Caco-2 (cell line): ENCODE measurements around the gene CAPN5. TPM values are rescaled to one million over a fixed set of nuclear protein-coding genes. Genes with fewer than 3 reads are reported as not detected.

Experiments used
- BruUV-seq: library from RNA; stranded (reverse); fragments of 400-500 nt; replicated peaks from 2 replicates; lab custom pipeline; 2021; lab: Mats Ljungman, UMichigan
- CTCF ChIA-PET: fragments of 300-600 bp; sonication (Branson Sonifier 250); formaldehyde crosslinking; loops from one replicate; lab custom pipeline; 2022; ENCODE audit warnings: antibody characterized with exemption; lab: Charles Lee
- POLR2A ChIA-PET: fragments of 300-600 bp; sonication (Branson Sonifier 250); formaldehyde crosslinking; loops from one replicate; lab custom pipeline; 2022; ENCODE audit warnings: antibody characterized with exemption; lab: Charles Lee
- DNase-seq, 2 experiments: peaks; one replicate each; pipeline versions ENCODE4 v3.0.0 to v3.0.0-alpha.2; 2020 to 2022
- H3K27me3 ChIP-seq: replicated peaks from 2 replicates; pipeline ENCODE4 v1.6.0; 2011; ENCODE audit warnings: low read length; ENCODE audit not compliant: control insufficient read depth, insufficient read depth
- H3K36me3 ChIP-seq: 2 replicates; pipeline ENCODE4 v1.5.1; 2011; ENCODE audit warnings: low read length; ENCODE audit not compliant: control insufficient read depth, insufficient read depth
- H3K4me1 ChIP-seq: fragments of 250-450 bp; sonication (Bioruptor Pico); 2 replicates; pipeline ENCODE4 v1.5.1; 2020; ENCODE audit warnings: mild to moderate bottlenecking
- H3K4me3 ChIP-seq: 2 replicates; pipeline ENCODE4 v1.5.1; 2011; ENCODE audit warnings: low read depth, mild to moderate bottlenecking, control low read depth, low read length
- H3K9me3 ChIP-seq: fragments of 250-450 bp; sonication (Bioruptor Pico); 2 replicates; pipeline ENCODE4 v1.5.1; 2020; ENCODE audit warnings: mild to moderate bottlenecking, moderate library complexity
- H3K27ac Mint-ChIP-seq: one replicate; pipeline ENCODE4 v1.8.0; 2022; ENCODE audit warnings: mixed read lengths; ENCODE audit not compliant: unreplicated experiment
- H3K27me3 Mint-ChIP-seq: one replicate; pipeline ENCODE4 v1.8.0; 2022; ENCODE audit warnings: mixed read lengths; ENCODE audit not compliant: insufficient read depth, unreplicated experiment
- H3K36me3 Mint-ChIP-seq: one replicate; pipeline ENCODE4 v1.8.0; 2022; ENCODE audit warnings: mild to moderate bottlenecking, mixed read lengths; ENCODE audit not compliant: insufficient read depth, unreplicated experiment
- H3K4me1 Mint-ChIP-seq: one replicate; pipeline ENCODE4 v1.8.0; 2022; ENCODE audit warnings: low read depth, mixed read lengths; ENCODE audit not compliant: unreplicated experiment
- H3K4me3 Mint-ChIP-seq: one replicate; pipeline ENCODE4 v1.8.0; 2022; ENCODE audit warnings: mild to moderate bottlenecking, moderate library complexity, mixed read lengths; ENCODE audit not compliant: unreplicated experiment
- H3K9me3 Mint-ChIP-seq: one replicate; pipeline ENCODE4 v1.8.0; 2022; ENCODE audit warnings: mixed read lengths; ENCODE audit not compliant: unreplicated experiment
- intact Hi-C: fragments of 100-400 bp; cut with micrococcal nuclease; formaldehyde crosslinking; loops from one replicate; pipeline ENCODE4 v1.10.0; 2022; ENCODE audit not compliant: unreplicated experiment
- total RNA-seq: library from RNA; stranded (reverse); gene quantifications from 2 replicates; pipeline ENCODE4 v1.2.3, GENCODE V29; 2022
- TF ChIP-seq, protein P1 (sequence below), 2 experiments: fragments of 200-600 bp in 1 of 2; IDR thresholded peaks; 1 replicate in 1 of 2; 2 replicates in 1 of 2; pipeline versions ENCODE4 v1.5.1 to v1.8.0; 2011 to 2022; ENCODE audit warnings: antibody characterized with exemption in 1 of 2, control low read depth in 1 of 2, inconsistent platforms in 1 of 2, low read depth in 1 of 2, low read length in 1 of 2, mild to moderate bottlenecking in 1 of 2, moderate library complexity in 1 of 2; ENCODE audit not compliant: insufficient read depth in 1 of 2, severe bottlenecking in 1 of 2, unreplicated experiment in 1 of 2

The CAPN5 gene
- total RNA-seq, 1 experiment from 2014 or later: 21.2 TPM

DNA sequence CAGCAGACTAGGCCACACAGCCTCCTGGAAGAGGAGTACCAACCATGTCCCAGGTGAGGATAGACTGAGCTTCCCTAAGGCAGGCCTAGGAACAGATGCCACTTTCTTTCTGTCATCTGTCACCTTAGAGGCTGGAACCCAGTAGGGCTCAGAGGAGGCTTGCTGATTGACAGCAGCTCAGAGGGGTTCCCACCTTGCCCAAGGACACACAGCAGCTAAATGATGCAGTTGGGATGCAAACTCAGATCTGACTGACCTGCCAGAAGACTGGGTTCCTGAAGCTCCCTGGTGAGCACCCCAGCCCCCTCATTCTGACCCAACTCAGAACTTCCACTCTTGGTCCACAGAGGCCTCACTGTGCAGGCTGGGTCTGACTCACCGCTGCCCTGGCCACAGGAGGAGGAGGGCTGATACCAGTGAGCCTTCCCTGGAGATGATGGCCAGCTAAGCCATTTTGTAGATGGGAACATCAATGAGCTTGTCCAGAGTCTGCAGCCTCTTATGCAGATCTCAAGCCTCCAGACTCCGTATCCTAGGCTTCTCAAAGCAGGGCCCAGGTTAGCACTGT is 14.0 kb downstream of the CAPN5 start:
- no peaks in the 10 kb centered on the region for H3K36me3 Mint-ChIP-seq
- no peaks in the 10 kb centered on the region for H3K27me3 ChIP-seq
- H3K4me3 Mint-ChIP-seq: no peak overlapping the region
- no peak overlapping the region for H3K4me3 ChIP-seq
- peaks cover under 1% of the 10 kb centered on the region; the same call in 1 of the 2 replicates for H3K4me1 ChIP-seq
- ChIA-PET POLR2A (no interaction called here), CTCF (interaction anchor here (1.0 to 1.2 kb wide), 2 partner anchors 11 to 33 kb away, joined by 7 to 10 read pairs; no protein-coding TSS in a partner anchor)
- peaks cover 19% of the 10 kb centered on the region for H3K9me3 Mint-ChIP-seq
- TF ChIP-seq, protein P1, sequence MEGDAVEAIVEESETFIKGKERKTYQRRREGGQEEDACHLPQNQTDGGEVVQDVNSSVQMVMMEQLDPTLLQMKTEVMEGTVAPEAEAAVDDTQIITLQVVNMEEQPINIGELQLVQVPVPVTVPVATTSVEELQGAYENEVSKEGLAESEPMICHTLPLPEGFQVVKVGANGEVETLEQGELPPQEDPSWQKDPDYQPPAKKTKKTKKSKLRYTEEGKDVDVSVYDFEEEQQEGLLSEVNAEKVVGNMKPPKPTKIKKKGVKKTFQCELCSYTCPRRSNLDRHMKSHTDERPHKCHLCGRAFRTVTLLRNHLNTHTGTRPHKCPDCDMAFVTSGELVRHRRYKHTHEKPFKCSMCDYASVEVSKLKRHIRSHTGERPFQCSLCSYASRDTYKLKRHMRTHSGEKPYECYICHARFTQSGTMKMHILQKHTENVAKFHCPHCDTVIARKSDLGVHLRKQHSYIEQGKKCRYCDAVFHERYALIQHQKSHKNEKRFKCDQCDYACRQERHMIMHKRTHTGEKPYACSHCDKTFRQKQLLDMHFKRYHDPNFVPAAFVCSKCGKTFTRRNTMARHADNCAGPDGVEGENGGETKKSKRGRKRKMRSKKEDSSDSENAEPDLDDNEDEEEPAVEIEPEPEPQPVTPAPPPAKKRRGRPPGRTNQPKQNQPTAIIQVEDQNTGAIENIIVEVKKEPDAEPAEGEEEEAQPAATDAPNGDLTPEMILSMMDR (IDR thresholded peaks at IDR 0.05; ENCODE audit: insufficient read depth in 1 of 2, low read depth in 1 of 2, low read length in 1 of 2, severe bottlenecking in 1 of 2, unreplicated experiment in 1 of 2): no peak
- no peaks in the 10 kb centered on the region for H3K36me3 ChIP-seq
- peak in 1 of 2 experiments; percentile 26 for DNase-seq
- H3K27me3 Mint-ChIP-seq: no peaks in the 10 kb centered on the region
- BruUV-seq: no TSS peak
- no peak overlapping the region for H3K27ac Mint-ChIP-seq
- peaks cover 11% of the 10 kb centered on the region for H3K9me3 ChIP-seq
- intact Hi-C loops: no loop called here
- H3K4me1 Mint-ChIP-seq: peaks cover 3% of the 10 kb centered on the region

- ChIA-PET CTCF (interaction anchor here (0.9 to 2.2 kb wide), 3 partner anchors 10 to 162 kb away, joined by 3 to 11 read pairs (median 9); no protein-coding TSS in a partner anchor), POLR2A (no interaction called here)
- TF ChIP-seq, protein P1 (IDR thresholded peaks at IDR 0.05; ENCODE audit: insufficient read depth in 1 of 2, low read depth in 1 of 2, low read length in 1 of 2, severe bottlenecking in 1 of 2, unreplicated experiment in 1 of 2): no peak
- no peaks in the 10 kb centered on the region for H3K27me3 ChIP-seq
- Mint-ChIP-seq H3K36me3 (no peaks in the 10 kb centered on the region), H3K9me3 (peaks cover 19% of the 10 kb centered on the region), H3K27me3 (no peaks in the 10 kb centered on the region), H3K4me3 (no peak overlapping the region), H3K4me1 (no peaks in the 10 kb centered on the region), H3K27ac (no peak overlapping the region)
- peaks cover 11% of the 10 kb centered on the region for H3K9me3 ChIP-seq
- no TSS peak for BruUV-seq
- H3K4me3 ChIP-seq: no peak overlapping the region
- intact Hi-C loops: no loop called here
- H3K4me1 ChIP-seq: no peaks in the 10 kb centered on the region
- H3K36me3 ChIP-seq: no peaks in the 10 kb centered on the region
- DNase-seq: peak in 1 of 2 experiments; percentile 34
Observed at GRCh38 chr11:77081381-77081851, 14.6 kb downstream of the CAPN5 start.

GRCh38 chr11:77081976-77082836 is 15.4 kb downstream of the CAPN5 start:
- TF ChIP-seq, protein P1 (IDR thresholded peaks at IDR 0.05; ENCODE audit: insufficient read depth in 1 of 2, low read depth in 1 of 2, low read length in 1 of 2, severe bottlenecking in 1 of 2, unreplicated experiment in 1 of 2): no peak
- Mint-ChIP-seq H3K9me3 (peaks cover 19% of the 10 kb centered on the region), H3K27ac (no peak overlapping the region), H3K4me1 (peaks cover 5% of the 10 kb centered on the region), H3K4me3 (no peak overlapping the region), H3K36me3 (no peaks in the 10 kb centered on the region), H3K27me3 (no peaks in the 10 kb centered on the region)
- CTCF ChIA-PET: interaction anchor here (0.9 to 2.2 kb wide), 3 partner anchors 9 to 163 kb away, joined by 3 to 11 read pairs (median 9); no protein-coding TSS in a partner anchor
- BruUV-seq: no TSS peak
- Histone ChIP-seq H3K27me3 (no peaks in the 10 kb centered on the region), H3K4me3 (no peak overlapping the region), H3K9me3 (peaks cover 11% of the 10 kb centered on the region), H3K36me3 (no peaks in the 10 kb centered on the region), H3K4me1 (peaks cover 8% of the 10 kb centered on the region)
- DNase-seq: peak in 1 of 2 experiments; percentile 34
- intact Hi-C loops: no loop called here
- POLR2A ChIA-PET: no interaction called here
